ENCODE measurements around the gene CUZD1. TPM values are rescaled to one million over a fixed set of nuclear protein-coding genes. Genes with fewer than 3 reads are reported as not detected.

Gene CUZD1
- total and polyA plus RNA-seq, 2 of the 13 experiments (the other 11 are each of a cell fraction or from before 2014, with no cell fraction given): 0.22 to 0.29 TPM

- in situ Hi-C loops (cut with HindIII; ENCODE audit: extremely low pct_ligation_motif_present, low pct_unique_long_range_greater_than_20kb) (no loop called here), intact Hi-C loops (cut with micrococcal nuclease; ENCODE audit: unreplicated experiment) (no loop called here)
- 52% methylated on average over 14 of the region's 14 CpGs for WGBS (ENCODE audit: low lambda C conversion rate)
- Histone ChIP-seq H3K79me2 (ENCODE audit: insufficient read depth, low read length) (peaks cover 8% of the 10 kb centered on the region), H3K36me3 (replicated peaks in 1 of 2; ENCODE audit: control insufficient read depth in 1 of 2, insufficient read depth in 2 of 2, low read length in 2 of 2) (no peaks in the 10 kb centered on the region), H2AFZ (ENCODE audit: low read length) (peak overlapping the region; percentile 79), H3K27ac (ENCODE audit: extremely low read length, insufficient read depth, low read length) (peak overlapping the region; percentile 68), H3K4me3 (replicated peaks in 1 of 3; ENCODE audit: insufficient read depth in 1 of 3, low read depth in 2 of 3, low read length in 3 of 3) (peak overlapping the region; percentile 43 to 73 (median 68); a peak in 5 of 6 replicates), H3K4me1 (ENCODE audit: insufficient read depth, low read length) (peaks cover 30% of the 10 kb centered on the region), H3K9ac (ENCODE audit: insufficient read depth, low read depth, low read length) (peak overlapping the region; percentile 54), H3K27me3 (ENCODE audit: control insufficient read depth in 1 of 2, insufficient read depth in 2 of 2, low read length in 2 of 2) (no peaks in the 10 kb centered on the region; a peak in 2 of 5 replicates), H3K4me2 (ENCODE audit: low read depth, low read length) (peak overlapping the region; percentile 75), H3K9me3 (ENCODE audit: low read length) (no peaks in the 10 kb centered on the region), H4K20me1 (ENCODE audit: insufficient read depth, low read length) (no peaks in the 10 kb centered on the region)
- BruUV-seq (replicated peaks): TSS peak; percentile 73
- DNase-seq (ENCODE audit: low spot score) (peak; percentile 25), ATAC-seq (peak; percentile 64), FAIRE-seq (no peak)
- ChIA-PET POLR2A (no interaction called here), CTCF (ENCODE audit: low intra/inter-chr PET ratio, low total read pairs) (no interaction called here)
- TF ChIP-seq BRF2 (CRISPR knock-in tag; IDR thresholded peaks at IDR 0.05) (no peak), ZSCAN29 (CRISPR knock-in tag; conservative IDR thresholded peaks at IDR 0.05) (no peak), ZNF362 (CRISPR knock-in tag; IDR thresholded peaks at IDR 0.05; ENCODE audit: borderline replicate concordance) (no peak), MTF1 (CRISPR knock-in tag; IDR thresholded peaks at IDR 0.05) (no peak), ZNF230 (CRISPR knock-in tag; IDR thresholded peaks at IDR 0.05) (no peak), CHD2 (IDR thresholded peaks at IDR 0.05; ENCODE audit: low read depth, low read length) (peak; percentile 71; the same call in 1 of the 2 replicates), HNRNPUL1 (IDR thresholded peaks at IDR 0.05; ENCODE audit: low read depth, low read length) (no peak), MXD1 (CRISPR knock-in tag; IDR thresholded peaks at IDR 0.05) (no peak), CEBPG (CRISPR knock-in tag; IDR thresholded peaks at IDR 0.05) (no peak), FOSL2 (CRISPR knock-in tag; IDR thresholded peaks at IDR 0.05) (no peak), TEAD3 (CRISPR knock-in tag; optimal IDR thresholded peaks at IDR 0.05; ENCODE audit: borderline replicate concordance) (peak; percentile 7), NFAT5 (CRISPR knock-in tag; IDR thresholded peaks at IDR 0.05) (no peak)
- TF ChIP-seq, protein P1, sequence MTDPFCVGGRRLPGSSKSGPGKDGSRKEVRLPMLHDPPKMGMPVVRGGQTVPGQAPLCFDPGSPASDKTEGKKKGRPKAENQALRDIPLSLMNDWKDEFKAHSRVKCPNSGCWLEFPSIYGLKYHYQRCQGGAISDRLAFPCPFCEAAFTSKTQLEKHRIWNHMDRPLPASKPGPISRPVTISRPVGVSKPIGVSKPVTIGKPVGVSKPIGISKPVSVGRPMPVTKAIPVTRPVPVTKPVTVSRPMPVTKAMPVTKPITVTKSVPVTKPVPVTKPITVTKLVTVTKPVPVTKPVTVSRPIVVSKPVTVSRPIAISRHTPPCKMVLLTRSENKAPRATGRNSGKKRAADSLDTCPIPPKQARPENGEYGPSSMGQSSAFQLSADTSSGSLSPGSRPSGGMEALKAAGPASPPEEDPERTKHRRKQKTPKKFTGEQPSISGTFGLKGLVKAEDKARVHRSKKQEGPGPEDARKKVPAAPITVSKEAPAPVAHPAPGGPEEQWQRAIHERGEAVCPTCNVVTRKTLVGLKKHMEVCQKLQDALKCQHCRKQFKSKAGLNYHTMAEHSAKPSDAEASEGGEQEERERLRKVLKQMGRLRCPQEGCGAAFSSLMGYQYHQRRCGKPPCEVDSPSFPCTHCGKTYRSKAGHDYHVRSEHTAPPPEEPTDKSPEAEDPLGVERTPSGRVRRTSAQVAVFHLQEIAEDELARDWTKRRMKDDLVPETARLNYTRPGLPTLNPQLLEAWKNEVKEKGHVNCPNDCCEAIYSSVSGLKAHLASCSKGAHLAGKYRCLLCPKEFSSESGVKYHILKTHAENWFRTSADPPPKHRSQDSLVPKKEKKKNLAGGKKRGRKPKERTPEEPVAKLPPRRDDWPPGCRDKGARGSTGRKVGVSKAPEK (CRISPR knock-in tag; IDR thresholded peaks at IDR 0.05; ENCODE audit: borderline replicate concordance): 0 out of 2 replicates have a peak, but pooled peaks have one; percentile 57
These were observed 33.2 kb upstream of the CUZD1 start for GRCh38 chr10:122878799-122879338.
